ENCODE results near the gene LRG1. TPM values are rescaled to one million over a fixed set of nuclear protein-coding genes. Genes with fewer than 3 reads are reported as not detected.
"Not testable (repeated sequence)": the region's sequence is repeated elsewhere in the genome, so short reads cannot be mapped to it uniquely, and the experiment has no call there.

The LRG1 gene
- total RNA-seq, 1 donor from 2014 or later, result 0.35 TPM

GRCh38 chr19:4533835-4534424 is 5.9 kb downstream of the LRG1 start:
- H3K4me3 ChIP-seq (ENCODE audit: low read depth, low read length), result no peak overlapping the region
- TF ChIP-seq CTCF (conservative IDR thresholded peaks at IDR 0.05; ENCODE audit: low read depth, low read length), result no peak
- DNase-seq (ENCODE audit: low read depth), result no peak

GRCh38 chr19:4533334-4533733 is 6.5 kb downstream of the LRG1 start:
- H3K4me3 ChIP-seq (ENCODE audit: low read depth, low read length), result no peak overlapping the region
- no peak for DNase-seq (ENCODE audit: low read depth)
- no peak for TF ChIP-seq CTCF (conservative IDR thresholded peaks at IDR 0.05; ENCODE audit: low read depth, low read length)

GRCh38 chr19:4531562-4532165 is 8.2 kb downstream of the LRG1 start:
- H3K4me3 ChIP-seq (ENCODE audit: low read depth, low read length), result no peak overlapping the region
- no peak for DNase-seq (ENCODE audit: low read depth)
- TF ChIP-seq CTCF (conservative IDR thresholded peaks at IDR 0.05; ENCODE audit: low read depth, low read length), result no peak

GRCh38 chr19:4529924-4530522 is 9.8 kb downstream of the LRG1 start:
- DNase-seq (ENCODE audit: low read depth), result no peak
- no peak overlapping the region for H3K4me3 ChIP-seq (ENCODE audit: low read depth, low read length)
- TF ChIP-seq CTCF (conservative IDR thresholded peaks at IDR 0.05; ENCODE audit: low read depth, low read length), result no peak

- H3K4me3 ChIP-seq (ENCODE audit: low read depth, low read length), result no peak overlapping the region
- no peak for TF ChIP-seq CTCF (conservative IDR thresholded peaks at IDR 0.05; ENCODE audit: low read depth, low read length)
- DNase-seq (ENCODE audit: low read depth), result no peak
Measured at GRCh38 chr19:4528843-4529242, 11.0 kb downstream of the LRG1 start.

- DNase-seq (ENCODE audit: low read depth); H3K4me3 ChIP-seq (ENCODE audit: low read depth, low read length): not testable (repeated sequence)
Measured at GRCh38 chr19:4527377-4527776, 12.5 kb downstream of the LRG1 start.

- no peak for DNase-seq (ENCODE audit: low read depth)
- H3K4me3 ChIP-seq (ENCODE audit: low read depth, low read length), result no peak overlapping the region
- TF ChIP-seq CTCF (conservative IDR thresholded peaks at IDR 0.05; ENCODE audit: low read depth, low read length), result no peak
Measured at GRCh38 chr19:4525563-4526002, 14.3 kb downstream of the LRG1 start.
